ENCODE results near the gene ZNF764. TPM values are rescaled to one million over a fixed set of nuclear protein-coding genes. Genes with fewer than 3 reads are reported as not detected.
"Not testable (repeated sequence)": the region's sequence is repeated elsewhere in the genome, so short reads cannot be mapped to it uniquely, and the experiment has no call there.

ZNF764 gene
- total RNA-seq, 1 donor from 2014 or later = 8.0 TPM

DNA sequence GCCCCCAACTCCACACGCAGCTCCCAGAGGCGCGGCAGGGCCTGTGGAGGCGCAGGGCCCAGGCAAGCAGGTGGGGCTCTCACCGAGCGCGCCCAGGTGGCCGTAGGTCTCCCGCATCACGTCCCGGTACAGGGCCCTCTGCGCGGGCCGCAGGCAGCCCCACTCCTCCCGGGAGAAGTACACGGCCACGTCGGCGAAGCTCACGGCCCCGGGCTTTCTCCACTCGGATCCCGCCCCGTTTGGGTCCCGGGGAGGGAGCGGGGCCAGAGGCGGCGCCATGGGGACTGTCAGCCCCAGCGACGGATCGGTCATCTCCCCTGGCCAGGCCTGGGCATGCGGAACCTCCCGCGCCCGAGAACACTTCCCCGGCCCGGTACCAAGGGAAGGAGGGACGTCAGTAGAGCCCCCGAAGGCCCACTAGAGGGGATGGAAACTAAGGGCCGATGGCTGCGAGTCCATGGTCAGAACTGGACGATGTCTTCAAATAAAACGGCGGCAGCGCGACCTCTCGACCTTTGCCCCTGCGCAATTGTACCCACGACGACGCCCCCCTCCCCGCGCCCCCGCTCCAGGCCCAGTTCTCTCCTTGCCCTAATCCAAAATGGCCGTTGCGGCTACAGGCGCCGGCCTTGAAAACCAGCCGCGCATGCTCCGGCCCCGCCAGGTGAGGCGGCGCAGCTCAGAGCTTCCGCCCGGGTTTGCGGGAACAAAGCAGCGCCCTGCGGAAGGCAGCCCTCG lies 23.6 kb downstream of the ZNF764 start, which contains the start of gene ZNF747:
ZNF747 (minus strand) TSS at position 491 of the 738 bp plus-strand sequence; CDS start at position 312, 179 bp downstream.
- intact Hi-C loops (cut with DNase I) = no loop called here
- DNase-seq = peak; percentile 96
- ATAC-seq (ENCODE audit: poor library complexity) = peak; percentile 90

DNA sequence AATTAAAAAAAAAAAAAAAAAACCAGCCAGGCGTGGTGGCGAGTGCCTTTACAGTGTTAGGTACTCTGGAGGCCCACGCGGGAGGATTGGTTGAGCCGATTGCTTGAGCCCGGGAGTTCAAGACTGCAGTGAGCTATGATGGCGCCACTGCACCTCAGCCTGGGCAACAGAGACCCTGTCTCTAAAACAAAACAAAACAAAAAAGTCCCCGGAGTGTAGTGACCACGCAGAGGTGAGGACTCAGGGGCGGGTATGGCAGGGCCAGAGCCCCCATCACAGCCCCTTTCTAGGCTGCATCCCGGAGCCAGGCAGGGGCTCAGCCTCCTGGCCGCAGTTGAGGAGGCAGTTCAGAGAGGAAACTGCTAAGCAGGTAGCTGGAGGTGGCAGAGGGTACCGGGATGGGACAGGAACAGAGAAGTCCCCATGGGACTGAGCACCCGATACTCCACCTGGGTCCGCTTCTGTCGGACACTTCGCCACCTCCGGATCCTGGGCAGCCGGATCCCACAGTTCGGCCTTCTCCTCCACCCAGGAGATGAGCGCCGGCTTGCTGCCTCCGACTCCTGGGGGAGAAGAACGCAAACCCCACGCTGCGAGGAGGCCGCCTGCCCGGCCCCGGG lies 24.3 kb downstream of the ZNF764 start:
- intact Hi-C loops (cut with DNase I) = no loop called here
- DNase-seq (no peak), ATAC-seq (ENCODE audit: poor library complexity) (peak; percentile 0)

DNA sequence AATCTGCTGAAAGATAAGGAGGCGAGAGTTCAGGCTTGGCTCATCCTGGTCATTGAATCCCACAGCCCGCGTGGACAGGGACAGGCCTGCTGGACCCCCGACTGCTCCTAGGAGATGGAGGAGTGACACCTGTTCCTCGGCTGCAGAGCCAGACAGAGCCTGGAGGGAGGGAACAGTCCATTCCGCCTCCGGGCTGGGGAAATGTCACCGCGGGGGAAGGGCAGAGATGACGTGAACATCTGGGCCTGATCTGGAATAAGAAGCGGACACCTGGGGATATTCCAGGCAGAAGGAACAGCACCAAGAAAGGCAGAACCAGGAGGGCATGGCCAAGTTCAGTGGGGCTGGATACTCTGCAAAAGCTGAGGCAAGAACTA lies 25.0 kb downstream of the ZNF764 start:
- DNase-seq = no peak
- intact Hi-C loops (cut with DNase I) = no loop called here
- ATAC-seq (ENCODE audit: poor library complexity) = no peak

DNA sequence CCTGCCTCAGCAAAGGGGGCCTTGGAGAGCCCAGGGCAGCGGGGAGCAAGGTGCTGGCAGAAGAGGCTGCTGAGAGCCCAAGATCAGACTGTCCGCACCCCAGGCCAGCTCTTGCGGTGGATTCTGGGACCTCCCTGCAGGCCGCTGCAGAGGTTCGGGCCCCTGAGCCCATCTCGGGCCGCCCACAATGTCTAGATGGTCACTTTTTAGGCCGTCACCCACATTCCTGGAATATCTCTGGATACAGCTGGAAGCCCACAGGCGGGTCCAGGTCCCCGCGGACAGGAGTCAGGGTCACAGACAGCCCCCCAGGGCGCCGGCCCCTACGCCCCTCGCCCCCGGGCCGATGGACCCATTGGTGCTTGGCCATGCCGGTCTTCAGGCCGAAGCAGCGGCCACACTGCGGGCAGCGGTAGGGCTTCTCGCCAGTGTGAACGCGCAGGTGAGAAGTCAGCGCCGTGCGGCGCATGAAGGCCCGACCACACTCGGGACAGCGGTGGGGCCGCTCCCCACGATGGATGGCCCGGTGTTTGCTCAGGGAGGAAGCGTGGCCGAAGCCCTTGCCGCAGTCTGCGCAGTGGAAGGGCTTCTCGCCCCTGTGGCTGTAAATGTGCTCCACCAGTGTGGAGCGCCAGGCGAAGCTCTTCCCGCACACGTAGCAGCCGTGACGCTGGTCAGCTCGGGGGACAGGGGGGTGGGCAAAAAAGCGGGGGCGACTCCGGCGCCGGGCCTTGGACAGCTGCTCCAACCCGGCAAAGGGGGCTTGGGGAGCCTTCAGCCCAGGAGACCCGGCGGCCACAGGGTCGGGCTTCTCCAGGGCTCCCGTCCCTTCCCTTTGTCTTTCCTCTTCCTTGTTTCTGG lies 25.7 kb downstream of the ZNF764 start:
- intact Hi-C loops (cut with DNase I) = no loop called here
- no peak for ATAC-seq (ENCODE audit: poor library complexity)

DNA sequence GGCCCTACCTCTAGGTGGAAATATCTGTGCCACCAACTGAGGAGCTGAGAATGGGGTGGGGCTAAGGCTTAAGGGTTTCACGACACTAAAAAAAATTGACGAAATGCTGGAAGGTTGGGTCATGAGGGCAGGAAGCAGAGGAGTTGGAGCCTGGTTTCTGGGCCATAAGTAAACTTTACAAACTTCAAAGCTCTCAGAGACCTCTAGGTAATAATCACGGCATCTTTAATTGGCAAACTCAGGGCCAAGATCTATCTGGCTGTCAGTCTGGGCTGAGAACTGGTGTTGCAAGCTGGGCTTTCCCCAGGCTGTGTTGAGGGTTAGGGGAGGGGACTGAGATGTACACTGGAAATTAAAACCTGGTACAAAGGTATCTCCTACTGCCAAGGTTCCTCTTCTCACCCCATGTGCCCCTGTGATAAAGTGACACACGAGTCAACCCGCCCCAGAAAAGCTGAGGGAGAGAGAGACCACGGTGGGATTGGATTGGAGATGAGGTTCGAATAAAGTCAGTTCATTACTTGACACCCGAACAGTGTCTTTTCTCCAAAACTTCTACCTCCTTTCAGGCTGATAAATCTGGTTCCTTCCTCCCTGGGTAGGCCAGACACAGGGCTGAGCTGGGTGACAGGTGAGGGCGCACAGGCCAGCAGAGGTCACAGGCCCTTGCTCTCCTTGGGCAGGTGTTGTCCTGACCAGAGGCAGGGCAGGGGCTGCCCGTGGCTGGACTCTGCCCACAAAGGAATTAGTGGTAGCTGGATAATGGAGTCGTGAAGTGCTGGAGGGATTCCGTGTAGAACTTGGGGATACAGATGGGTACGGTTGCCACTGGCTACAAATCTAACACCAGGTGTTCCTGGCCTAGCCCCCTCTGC lies 27.8 kb downstream of the ZNF764 start:
- DNase-seq (no peak), ATAC-seq (ENCODE audit: poor library complexity) (no peak)
- intact Hi-C loops (cut with DNase I) = no loop called here

More for the DNA sequence above, 25.7 kb downstream of the ZNF764 start:
- DNase-seq = no peak

DNA sequence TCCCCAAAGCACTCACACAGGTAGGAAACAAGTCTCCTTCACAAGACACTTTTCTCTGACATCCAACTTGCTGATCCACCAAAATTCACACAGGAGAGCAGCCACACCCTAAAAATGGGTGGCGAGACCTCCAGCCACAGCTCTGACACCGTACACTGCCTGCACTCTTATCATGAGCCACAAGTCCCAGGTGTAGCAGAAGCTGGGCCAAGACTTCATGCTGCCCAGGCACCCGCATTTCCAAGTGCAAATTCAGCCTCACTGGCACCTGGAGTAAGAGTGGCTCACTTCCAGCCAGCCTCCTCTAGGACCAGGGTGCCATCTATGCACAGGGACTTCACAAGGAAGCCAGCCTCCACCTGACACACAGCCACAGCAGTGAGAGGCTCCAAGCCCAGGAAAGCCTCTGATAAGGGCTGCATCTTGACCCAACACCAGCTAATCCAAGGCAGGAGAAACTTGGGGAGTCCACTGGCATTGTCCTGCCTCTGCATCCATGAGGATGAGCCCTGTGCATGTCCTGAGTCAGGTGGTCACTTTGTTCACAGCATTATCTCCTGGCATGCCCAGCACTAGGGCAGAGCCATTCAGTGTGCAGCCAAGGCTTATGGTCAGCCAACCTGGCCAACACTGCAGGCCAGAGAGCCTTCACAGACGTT lies 29.2 kb downstream of the ZNF764 start:
- no peak for DNase-seq
- intact Hi-C loops (cut with DNase I) = loop anchor here (5.0 to 10.0 kb wide), 2 partner anchors 43 to 84 kb away; partner anchors contain the start of genes SEPHS2 and ZNF688
- ATAC-seq (ENCODE audit: poor library complexity) = no peak

DNA sequence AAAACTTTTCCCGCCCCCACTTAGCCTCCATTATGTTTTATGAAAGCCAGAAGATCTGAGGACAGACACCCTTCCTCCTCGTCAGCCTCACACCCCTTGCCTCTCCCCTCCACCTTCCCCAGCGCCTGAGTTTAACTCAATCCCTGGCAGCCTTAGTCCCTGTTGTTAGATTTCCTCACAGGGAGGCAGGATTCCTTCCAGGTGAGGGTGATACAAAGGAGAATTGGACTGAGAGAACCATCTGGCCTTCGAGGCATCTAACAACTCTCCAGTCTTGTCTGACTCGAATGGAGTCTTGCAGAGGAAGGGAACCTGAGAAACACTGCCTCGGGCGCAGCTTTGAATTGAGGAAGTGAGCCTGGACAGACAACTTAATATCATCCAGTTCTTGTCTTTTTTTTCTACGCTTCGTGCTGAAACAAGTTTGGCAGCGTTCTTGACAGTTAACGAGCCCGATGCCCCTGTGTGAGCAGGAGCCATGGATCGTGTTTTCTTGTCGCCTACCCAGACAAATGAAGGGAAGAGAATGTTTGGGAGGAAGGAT lies 30.5 kb downstream of the ZNF764 start:
- ATAC-seq (ENCODE audit: poor library complexity) = no peak
- intact Hi-C loops (cut with DNase I) = loop anchor here (5.0 to 10.0 kb wide), 2 partner anchors 45 to 83 kb away; partner anchors contain the start of genes SEPHS2 and ZNF688
- no peak for DNase-seq

DNA sequence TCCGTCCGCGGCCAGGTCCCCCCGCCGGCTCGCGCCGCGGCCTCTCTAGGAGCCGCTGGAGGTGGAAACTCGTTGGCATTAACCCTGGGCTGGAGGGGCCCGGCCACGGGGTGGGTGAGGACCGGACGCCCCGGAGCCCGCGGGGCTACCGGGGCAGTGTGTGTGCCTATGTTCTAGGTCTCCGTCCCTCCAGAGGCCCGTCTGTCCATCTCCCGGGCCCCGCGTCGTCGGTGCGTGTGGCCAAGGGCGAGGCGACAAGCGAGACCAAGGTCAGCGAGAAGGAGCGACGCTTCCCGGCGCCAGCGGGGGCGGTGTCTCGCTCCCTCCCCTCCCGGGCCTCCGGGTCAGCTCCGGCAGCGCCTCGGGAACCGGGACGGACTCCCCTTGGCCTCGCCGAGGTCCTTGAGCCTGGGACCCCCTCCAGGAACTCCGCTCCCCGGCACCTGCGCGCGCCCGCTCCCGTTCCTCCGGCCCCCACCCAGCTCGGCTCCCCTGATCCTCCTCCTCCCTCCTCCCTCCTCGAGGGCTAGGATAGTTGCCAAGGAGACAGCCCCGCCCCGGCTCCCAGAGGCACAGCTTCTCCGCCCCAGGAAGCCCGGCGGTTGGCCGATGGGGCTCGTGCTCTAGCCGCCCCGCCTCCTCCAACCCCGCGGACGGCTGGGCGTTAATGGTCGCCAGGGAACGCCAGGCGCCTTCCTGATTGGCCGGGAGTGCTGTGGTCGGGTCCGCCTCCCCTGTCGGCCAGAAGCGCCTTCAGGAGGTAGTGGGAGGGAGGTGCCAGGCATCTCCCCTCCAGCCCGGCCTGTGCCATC lies 31.1 kb downstream of the ZNF764 start:
- peak; percentile 92 for ATAC-seq (ENCODE audit: poor library complexity)
- DNase-seq = peak; percentile 99
- intact Hi-C loops (cut with DNase I) = loop anchor here (5.0 to 10.0 kb wide), 2 partner anchors 45 to 82 kb away; partner anchors contain the start of genes SEPHS2 and ZNF688

DNA sequence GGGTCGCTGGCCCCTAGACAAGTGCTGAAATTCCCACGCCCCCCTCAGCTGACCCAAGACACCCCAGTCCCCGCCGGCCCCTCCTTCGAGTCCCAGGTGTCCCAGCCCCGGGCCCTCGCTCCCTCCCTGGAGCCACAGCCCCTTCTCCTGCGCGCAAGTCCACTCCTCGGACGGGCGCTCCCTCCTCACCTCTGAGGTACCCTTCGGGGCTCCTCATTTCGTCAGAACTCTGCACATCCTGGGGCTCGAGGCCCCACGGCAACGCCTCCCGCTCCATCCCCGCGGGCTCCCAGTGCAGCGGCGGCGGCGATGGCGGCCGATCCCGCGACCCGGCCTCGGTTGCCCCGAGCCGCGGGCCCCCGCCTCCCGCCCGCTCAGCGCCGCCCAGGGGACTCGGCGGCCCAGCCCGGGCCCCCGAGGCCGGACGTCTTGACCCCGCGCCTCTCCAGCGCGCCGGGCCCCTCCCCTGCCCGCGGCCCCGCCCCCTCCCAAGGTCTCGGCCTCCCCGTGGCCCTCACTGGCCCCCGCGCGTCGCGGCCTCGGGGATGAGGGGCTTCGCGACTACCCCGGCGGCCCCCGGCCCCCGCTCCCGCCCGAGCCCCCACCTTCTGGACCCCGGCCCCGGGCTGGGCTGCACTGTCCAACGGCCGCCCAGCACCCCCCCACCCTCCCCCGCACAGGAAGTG lies 31.9 kb downstream of the ZNF764 start, which contains the start of gene ZNF768:
ZNF768 (minus strand) TSS at position 430 of the 686 bp plus-strand sequence; CDS start at position 277, 153 bp downstream.
- intact Hi-C loops (cut with DNase I) = loop anchor here (5.0 to 10.0 kb wide), 2 partner anchors 46 to 81 kb away; partner anchors contain the start of genes SEPHS2 and ZNF688
- DNase-seq (peak; percentile 65), ATAC-seq (ENCODE audit: poor library complexity) (peak; percentile 68)

DNA sequence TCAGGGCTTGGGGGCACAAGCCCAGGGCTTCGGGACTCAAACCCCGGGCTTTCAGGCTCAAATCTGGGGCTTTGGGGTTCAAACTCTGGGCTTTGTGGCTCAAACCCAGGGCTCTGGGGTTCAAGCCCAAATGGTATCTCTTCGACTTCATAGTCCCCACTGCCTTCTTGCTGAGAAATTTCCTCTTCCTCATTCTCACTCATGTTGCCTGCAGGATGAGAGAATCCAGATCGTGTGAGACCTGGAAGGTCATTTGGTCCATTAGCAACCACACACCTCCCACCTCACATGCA lies 32.4 kb downstream of the ZNF764 start:
- no peak for DNase-seq
- no peak for ATAC-seq (ENCODE audit: poor library complexity)
- intact Hi-C loops (cut with DNase I) = loop anchor here (5.0 to 10.0 kb wide), 2 partner anchors 47 to 81 kb away; partner anchors contain the start of genes SEPHS2 and ZNF688

DNA sequence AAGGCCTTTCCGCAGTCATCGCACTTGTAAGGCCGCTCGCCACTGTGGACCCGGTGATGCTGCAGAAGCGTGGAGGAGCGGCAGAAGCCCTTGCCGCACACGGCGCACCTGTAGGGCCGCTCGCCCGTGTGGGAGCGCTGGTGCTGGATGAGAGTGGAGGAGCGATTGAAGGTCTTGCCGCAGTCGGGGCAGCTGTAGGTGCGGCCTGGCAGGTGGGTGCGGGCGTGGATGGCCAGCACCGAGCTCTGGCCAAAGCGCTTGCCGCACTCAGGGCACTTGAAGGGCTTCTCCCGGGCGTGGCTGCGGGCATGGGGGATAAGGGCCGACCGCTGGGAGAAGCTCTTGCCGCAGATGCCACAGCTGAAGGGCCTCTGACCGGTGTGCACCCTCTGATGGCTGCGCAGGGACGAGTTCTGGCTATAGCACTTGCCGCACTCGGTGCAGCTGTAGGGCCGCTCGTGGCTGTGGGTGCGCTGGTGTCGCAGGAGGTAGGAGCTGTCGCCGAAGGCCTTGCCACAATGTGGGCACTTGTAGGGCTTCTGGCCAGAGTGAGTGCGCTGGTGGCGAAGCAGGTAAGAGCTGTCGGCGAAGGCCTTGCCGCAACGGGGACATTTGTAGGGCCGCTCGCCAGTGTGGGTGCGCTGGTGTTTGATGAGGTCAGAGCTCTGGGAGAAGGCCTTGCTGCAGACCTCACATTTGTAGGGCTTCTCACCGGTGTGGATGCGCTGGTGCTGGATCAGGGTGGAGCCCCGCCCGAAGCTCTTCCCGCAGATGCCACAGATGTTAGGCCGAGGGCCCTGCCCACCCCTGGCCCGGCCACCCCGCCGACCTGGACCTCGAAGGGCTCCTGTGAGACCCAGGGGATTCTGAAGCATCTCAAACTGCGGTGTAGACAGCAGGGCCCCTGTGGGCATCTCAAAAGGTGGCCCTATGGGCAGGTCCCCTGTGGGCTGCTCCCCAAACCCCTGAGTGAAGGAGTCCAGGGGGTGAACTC lies 33.3 kb downstream of the ZNF764 start:
- ATAC-seq (ENCODE audit: poor library complexity) = no peak
- no peak for DNase-seq
- intact Hi-C loops (cut with DNase I) = loop anchor here (5.0 to 10.0 kb wide), 2 partner anchors 47 to 80 kb away; partner anchors contain the start of genes SEPHS2 and ZNF688

DNA sequence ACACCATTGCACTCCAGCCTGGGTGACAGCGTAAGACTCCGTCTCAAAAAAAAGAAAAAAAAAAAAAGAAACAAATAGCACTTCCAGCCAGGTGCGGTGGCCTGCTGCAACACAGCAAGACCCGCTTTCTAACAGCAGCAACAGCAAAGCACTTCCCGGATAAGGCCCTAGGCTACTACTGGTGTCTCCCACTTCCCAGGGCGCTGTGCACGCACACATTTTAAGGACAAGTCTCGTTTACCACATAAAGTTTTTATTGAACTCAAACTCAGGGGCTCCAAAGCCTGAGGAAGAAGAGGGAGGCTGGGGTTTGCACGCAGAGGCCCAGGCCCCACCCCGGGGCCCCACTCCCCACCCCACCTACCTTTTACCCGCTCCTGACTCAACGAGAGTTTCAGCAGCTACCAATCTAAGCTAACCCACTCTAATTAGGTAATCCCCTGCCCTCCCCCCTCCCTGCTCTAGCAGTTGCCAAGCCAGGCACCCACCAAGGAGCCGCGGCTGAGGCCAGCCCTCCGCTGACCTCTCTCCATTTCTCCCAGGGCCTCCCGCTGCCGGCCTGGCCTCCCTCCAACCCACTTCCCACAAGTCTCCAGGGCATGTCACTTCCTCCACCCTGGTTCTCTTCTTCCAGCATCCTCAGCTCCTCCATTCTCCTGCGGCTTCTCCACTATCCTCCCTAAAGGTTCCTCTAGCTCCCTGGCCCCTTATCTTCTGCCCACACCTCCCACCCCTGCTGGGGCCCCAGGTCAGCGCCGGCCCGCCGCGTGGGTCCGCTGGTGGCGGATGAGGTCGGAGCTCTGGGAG lies 34.2 kb downstream of the ZNF764 start:
- intact Hi-C loops (cut with DNase I) = loop anchor here (10.0 kb wide), 1 partner anchor 79 kb away; the partner anchor contains the start of gene SEPHS2
- peak; percentile 71 for DNase-seq
- no peak for ATAC-seq (ENCODE audit: poor library complexity)

DNA sequence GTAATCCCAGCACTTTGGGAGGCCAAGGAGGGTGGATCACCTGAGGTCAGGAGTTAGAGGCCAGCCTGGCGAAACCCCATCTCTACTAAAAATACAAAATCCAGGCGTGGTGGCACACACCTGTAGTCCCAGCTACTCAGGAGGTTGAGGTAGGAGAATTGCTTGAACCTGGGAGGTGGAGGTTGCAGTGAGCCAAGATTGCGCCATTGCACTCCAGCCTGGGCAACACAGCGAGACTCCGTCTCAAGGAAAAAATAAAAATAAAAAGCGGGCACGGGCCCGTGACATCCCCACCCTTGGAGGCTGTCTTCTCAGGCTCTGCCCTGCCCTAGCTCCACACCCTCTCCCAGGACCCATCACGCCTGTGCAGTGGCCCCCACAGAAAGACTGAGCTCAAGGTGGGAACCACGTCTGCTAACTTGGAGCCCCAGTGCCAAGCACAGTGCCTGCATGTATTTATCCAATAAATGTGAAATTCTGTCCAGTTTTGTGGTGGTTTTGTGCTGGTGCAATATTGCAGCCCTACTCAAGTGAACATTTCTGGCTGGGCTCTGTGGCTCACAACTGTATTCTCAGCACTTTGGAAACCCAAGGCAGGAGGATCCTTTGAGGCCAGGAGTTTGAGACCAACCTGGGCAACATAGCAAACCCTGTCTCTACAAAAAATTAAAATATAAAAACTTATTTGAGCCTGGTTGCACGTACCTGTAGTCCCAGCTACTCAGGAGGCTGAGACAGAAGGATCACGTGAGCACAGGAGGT lies 35.3 kb downstream of the ZNF764 start:
- intact Hi-C loops (cut with DNase I) = loop anchor here (10.0 kb wide), 1 partner anchor 78 kb away; the partner anchor contains the start of gene SEPHS2
- not testable (repeated sequence) for DNase-seq; ATAC-seq (ENCODE audit: poor library complexity)

Data from Right ventricle myocardium superior (tissue), 1 donor.